Fibroblast of peridontal ligament (primary cell): Measurements from ENCODE around the gene PUS7.
"Not testable (repeated sequence)": the region's sequence is repeated elsewhere in the genome, so short reads cannot be mapped to it uniquely, and the experiment has no call there.

Experiments used
- DNase-seq: peaks from one replicate; pipeline ENCODE4 v3.0.0-alpha.2; 2010; ENCODE audit errors: extremely low read depth

The PUS7 gene

GRCh38 chr7:105496521-105496920, 25.6 kb downstream of the PUS7 start:
- peak; percentile 66 for DNase-seq

- peak; percentile 99 for DNase-seq
Observed at GRCh38 chr7:105493923-105494315, 28.2 kb downstream of the PUS7 start.

- no peak for DNase-seq
Observed at GRCh38 chr7:105493196-105493922, 28.7 kb downstream of the PUS7 start.

- DNase-seq = no peak
Observed at GRCh38 chr7:105489409-105489808, 32.7 kb downstream of the PUS7 start.

- peak; percentile 88 for DNase-seq
Observed at GRCh38 chr7:105487579-105488571, 34.2 kb downstream of the PUS7 start.

- peak; percentile 5 for DNase-seq
Observed at GRCh38 chr7:105480931-105481330, 41.1 kb downstream of the PUS7 start.

- no peak for DNase-seq
Observed at GRCh38 chr7:105478606-105479005, 43.5 kb downstream of the PUS7 start.

- DNase-seq = no peak
Observed at GRCh38 chr7:105477908-105478307, 44.2 kb downstream of the PUS7 start.

- DNase-seq = no peak
Observed at GRCh38 chr7:105474045-105474444, 48.0 kb downstream of the PUS7 start.

GRCh38 chr7:105473163-105473562, 48.9 kb downstream of the PUS7 start:
- DNase-seq = peak; percentile 93

- no peak for DNase-seq
Observed at GRCh38 chr7:105470846-105471245, 51.2 kb downstream of the PUS7 start.

- no peak for DNase-seq
Observed at GRCh38 chr7:105470090-105470489, 52.0 kb downstream of the PUS7 start.

- no peak for DNase-seq
Observed at GRCh38 chr7:105462765-105463420, 59.2 kb downstream of the PUS7 start.

GRCh38 chr7:105461518-105461917, 60.6 kb downstream of the PUS7 start:
- no peak for DNase-seq

GRCh38 chr7:105457619-105458225, 64.3 kb downstream of the PUS7 start:
- DNase-seq = no peak

GRCh38 chr7:105454921-105455320, 67.2 kb downstream of the PUS7 start:
- DNase-seq = peak; percentile 37

GRCh38 chr7:105454095-105454747, 67.8 kb downstream of the PUS7 start:
- peak; percentile 96 for DNase-seq

- no peak for DNase-seq
Observed at GRCh38 chr7:105452085-105452484, 70.0 kb downstream of the PUS7 start.

- not testable (repeated sequence) for DNase-seq
Observed at GRCh38 chr7:105450870-105451269, 71.2 kb downstream of the PUS7 start.

- peak; percentile 67 for DNase-seq
Observed at GRCh38 chr7:105450177-105450861, 71.8 kb downstream of the PUS7 start.

- DNase-seq = no peak
Observed at GRCh38 chr7:105448181-105448580, 73.9 kb downstream of the PUS7 start.
